Measurements from ENCODE around the gene RERE.

RERE gene

DNA sequence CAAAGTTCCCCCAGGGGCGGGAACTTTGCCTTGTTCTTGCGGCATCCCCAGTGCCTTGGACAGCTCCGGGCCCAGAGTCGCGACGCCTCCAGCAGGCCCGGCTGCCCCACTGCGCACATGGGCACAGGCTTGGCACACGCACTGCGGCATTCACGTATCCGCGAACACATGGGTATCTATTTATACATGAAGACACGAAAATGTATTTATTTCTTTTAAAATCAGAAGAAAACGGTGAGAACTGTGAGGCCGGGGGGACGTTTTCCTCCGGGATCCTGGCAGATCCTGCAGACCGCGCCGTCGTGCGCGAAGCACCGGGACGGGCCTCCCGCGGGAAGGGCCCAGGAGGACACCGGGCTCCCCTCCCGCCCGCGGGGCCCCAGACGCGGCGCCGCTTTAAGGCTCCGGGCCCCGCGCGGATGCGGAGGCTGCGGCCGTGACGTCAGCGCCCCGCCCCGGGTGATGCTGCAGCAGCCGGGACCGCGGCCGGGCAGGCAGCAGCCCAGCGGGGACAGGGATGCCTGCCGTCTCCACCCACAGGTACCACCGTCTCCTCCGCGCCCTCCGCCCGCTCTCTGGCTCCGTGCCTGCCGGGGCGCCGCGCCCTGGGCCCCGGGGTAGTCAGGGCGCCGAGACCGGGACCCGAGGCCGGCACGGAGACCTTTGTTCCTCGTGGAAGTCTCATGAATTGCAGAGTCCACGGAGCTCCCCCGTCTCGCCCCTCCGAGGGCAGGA is 499.6 kb downstream of the RERE start, which contains the start of gene SLC45A1 (continued):
- TF ChIP-seq, protein P1, sequence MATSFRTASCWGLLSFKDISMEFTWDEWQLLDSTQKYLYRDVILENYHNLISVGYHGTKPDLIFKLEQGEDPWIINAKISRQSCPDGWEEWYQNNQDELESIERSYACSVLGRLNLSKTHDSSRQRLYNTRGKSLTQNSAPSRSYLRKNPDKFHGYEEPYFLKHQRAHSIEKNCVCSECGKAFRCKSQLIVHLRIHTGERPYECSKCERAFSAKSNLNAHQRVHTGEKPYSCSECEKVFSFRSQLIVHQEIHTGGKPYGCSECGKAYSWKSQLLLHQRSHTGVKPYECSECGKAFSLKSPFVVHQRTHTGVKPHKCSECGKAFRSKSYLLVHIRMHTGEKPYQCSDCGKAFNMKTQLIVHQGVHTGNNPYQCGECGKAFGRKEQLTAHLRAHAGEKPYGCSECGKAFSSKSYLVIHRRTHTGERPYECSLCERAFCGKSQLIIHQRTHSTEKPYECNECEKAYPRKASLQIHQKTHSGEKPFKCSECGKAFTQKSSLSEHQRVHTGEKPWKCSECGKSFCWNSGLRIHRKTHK (tag by site-specific recombination; IDR thresholded peaks at IDR 0.05): no peak
- TF ChIP-seq YY2 (tag by site-specific recombination; IDR thresholded peaks at IDR 0.05): no peak
- TF ChIP-seq, protein P2, sequence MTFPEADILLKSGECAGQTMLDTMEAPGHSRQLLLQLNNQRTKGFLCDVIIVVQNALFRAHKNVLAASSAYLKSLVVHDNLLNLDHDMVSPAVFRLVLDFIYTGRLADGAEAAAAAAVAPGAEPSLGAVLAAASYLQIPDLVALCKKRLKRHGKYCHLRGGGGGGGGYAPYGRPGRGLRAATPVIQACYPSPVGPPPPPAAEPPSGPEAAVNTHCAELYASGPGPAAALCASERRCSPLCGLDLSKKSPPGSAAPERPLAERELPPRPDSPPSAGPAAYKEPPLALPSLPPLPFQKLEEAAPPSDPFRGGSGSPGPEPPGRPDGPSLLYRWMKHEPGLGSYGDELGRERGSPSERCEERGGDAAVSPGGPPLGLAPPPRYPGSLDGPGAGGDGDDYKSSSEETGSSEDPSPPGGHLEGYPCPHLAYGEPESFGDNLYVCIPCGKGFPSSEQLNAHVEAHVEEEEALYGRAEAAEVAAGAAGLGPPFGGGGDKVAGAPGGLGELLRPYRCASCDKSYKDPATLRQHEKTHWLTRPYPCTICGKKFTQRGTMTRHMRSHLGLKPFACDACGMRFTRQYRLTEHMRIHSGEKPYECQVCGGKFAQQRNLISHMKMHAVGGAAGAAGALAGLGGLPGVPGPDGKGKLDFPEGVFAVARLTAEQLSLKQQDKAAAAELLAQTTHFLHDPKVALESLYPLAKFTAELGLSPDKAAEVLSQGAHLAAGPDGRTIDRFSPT (tag by site-specific recombination; IDR thresholded peaks at IDR 0.05): peak; percentile 43; the same call in 1 of the 2 replicates
- TF ChIP-seq, protein P3, sequence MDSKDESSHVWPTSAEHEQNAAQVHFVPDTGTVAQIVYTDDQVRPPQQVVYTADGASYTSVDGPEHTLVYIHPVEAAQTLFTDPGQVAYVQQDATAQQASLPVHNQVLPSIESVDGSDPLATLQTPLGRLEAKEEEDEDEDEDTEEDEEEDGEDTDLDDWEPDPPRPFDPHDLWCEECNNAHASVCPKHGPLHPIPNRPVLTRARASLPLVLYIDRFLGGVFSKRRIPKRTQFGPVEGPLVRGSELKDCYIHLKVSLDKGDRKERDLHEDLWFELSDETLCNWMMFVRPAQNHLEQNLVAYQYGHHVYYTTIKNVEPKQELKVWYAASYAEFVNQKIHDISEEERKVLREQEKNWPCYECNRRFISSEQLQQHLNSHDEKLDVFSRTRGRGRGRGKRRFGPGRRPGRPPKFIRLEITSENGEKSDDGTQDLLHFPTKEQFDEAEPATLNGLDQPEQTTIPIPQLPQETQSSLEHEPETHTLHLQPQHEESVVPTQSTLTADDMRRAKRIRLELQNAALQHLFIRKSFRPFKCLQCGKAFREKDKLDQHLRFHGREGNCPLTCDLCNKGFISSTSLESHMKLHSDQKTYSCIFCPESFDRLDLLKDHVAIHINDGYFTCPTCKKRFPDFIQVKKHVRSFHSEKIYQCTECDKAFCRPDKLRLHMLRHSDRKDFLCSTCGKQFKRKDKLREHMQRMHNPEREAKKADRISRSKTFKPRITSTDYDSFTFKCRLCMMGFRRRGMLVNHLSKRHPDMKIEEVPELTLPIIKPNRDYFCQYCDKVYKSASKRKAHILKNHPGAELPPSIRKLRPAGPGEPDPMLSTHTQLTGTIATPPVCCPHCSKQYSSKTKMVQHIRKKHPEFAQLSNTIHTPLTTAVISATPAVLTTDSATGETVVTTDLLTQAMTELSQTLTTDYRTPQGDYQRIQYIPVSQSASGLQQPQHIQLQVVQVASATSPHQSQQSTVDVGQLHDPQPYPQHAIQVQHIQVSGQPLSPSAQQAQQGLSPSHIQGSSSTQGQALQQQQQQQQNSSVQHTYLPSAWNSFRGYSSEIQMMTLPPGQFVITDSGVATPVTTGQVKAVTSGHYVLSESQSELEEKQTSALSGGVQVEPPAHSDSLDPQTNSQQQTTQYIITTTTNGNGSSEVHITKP (tag by site-specific recombination; IDR thresholded peaks at IDR 0.05): no peak
- TF ChIP-seq ZFHX2 (tag by site-specific recombination; conservative IDR thresholded peaks at IDR 0.05): peak; percentile 90
- no peak for TF ChIP-seq ZNF514 (tag by site-specific recombination; IDR thresholded peaks at IDR 0.05)
- TF ChIP-seq, protein P4, sequence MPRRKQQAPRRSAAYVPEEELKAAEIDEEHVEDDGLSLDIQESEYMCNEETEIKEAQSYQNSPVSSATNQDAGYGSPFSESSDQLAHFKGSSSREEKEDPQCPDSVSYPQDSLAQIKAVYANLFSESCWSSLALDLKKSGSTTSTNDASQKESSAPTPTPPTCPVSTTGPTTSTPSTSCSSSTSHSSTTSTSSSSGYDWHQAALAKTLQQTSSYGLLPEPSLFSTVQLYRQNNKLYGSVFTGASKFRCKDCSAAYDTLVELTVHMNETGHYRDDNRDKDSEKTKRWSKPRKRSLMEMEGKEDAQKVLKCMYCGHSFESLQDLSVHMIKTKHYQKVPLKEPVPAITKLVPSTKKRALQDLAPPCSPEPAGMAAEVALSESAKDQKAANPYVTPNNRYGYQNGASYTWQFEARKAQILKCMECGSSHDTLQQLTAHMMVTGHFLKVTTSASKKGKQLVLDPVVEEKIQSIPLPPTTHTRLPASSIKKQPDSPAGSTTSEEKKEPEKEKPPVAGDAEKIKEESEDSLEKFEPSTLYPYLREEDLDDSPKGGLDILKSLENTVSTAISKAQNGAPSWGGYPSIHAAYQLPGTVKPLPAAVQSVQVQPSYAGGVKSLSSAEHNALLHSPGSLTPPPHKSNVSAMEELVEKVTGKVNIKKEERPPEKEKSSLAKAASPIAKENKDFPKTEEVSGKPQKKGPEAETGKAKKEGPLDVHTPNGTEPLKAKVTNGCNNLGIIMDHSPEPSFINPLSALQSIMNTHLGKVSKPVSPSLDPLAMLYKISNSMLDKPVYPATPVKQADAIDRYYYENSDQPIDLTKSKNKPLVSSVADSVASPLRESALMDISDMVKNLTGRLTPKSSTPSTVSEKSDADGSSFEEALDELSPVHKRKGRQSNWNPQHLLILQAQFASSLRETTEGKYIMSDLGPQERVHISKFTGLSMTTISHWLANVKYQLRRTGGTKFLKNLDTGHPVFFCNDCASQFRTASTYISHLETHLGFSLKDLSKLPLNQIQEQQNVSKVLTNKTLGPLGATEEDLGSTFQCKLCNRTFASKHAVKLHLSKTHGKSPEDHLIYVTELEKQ (tag by site-specific recombination; IDR thresholded peaks at IDR 0.05; ENCODE audit: borderline replicate concordance): no peak
- TF ChIP-seq ZNF654 (tag by site-specific recombination; IDR thresholded peaks at IDR 0.05; ENCODE audit: low read depth): no peak
- TF ChIP-seq, protein P5, sequence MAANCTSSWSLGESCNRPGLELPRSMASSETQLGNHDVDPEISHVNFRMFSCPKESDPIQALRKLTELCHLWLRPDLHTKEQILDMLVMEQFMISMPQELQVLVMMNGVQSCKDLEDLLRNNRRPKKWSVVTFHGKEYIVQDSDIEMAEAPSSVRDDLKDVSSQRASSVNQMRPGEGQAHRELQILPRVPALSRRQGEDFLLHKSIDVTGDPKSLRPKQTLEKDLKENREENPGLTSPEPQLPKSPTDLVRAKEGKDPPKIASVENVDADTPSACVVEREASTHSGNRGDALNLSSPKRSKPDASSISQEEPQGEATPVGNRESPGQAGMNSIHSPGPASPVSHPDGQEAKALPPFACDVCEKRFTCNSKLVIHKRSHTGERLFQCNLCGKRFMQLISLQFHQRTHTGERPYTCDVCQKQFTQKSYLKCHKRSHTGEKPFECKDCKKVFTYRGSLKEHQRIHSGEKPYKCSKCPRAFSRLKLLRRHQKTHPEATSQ (tag by site-specific recombination; IDR thresholded peaks at IDR 0.05): no peak
- TF ChIP-seq GFI1B (tag by site-specific recombination; IDR thresholded peaks at IDR 0.05): no peak
- TF ChIP-seq KLF16 (tag by site-specific recombination; IDR thresholded peaks at IDR 0.05): no peak
- no peak for TF ChIP-seq ZNF112 (tag by site-specific recombination; IDR thresholded peaks at IDR 0.05)
- TF ChIP-seq GLI2 (tag by site-specific recombination; IDR thresholded peaks at IDR 0.05; ENCODE audit: borderline replicate concordance, low read depth): no peak
- TF ChIP-seq ZNF202 (tag by site-specific recombination; IDR thresholded peaks at IDR 0.05; ENCODE audit: borderline replicate concordance): no peak
- TF ChIP-seq, protein P6, sequence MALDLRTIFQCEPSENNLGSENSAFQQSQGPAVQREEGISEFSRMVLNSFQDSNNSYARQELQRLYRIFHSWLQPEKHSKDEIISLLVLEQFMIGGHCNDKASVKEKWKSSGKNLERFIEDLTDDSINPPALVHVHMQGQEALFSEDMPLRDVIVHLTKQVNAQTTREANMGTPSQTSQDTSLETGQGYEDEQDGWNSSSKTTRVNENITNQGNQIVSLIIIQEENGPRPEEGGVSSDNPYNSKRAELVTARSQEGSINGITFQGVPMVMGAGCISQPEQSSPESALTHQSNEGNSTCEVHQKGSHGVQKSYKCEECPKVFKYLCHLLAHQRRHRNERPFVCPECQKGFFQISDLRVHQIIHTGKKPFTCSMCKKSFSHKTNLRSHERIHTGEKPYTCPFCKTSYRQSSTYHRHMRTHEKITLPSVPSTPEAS (tag by site-specific recombination; IDR thresholded peaks at IDR 0.05): no peak
- TF ChIP-seq, protein P7, sequence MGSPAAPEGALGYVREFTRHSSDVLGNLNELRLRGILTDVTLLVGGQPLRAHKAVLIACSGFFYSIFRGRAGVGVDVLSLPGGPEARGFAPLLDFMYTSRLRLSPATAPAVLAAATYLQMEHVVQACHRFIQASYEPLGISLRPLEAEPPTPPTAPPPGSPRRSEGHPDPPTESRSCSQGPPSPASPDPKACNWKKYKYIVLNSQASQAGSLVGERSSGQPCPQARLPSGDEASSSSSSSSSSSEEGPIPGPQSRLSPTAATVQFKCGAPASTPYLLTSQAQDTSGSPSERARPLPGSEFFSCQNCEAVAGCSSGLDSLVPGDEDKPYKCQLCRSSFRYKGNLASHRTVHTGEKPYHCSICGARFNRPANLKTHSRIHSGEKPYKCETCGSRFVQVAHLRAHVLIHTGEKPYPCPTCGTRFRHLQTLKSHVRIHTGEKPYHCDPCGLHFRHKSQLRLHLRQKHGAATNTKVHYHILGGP (tag by site-specific recombination; IDR thresholded peaks at IDR 0.05): no peak
- TF ChIP-seq ZNF626 (tag by site-specific recombination; IDR thresholded peaks at IDR 0.05): no peak
- no peak for TF ChIP-seq ZNF610 (tag by site-specific recombination; IDR thresholded peaks at IDR 0.05; ENCODE audit: borderline replicate concordance)
- TF ChIP-seq ZNF670 (tag by site-specific recombination; IDR thresholded peaks at IDR 0.05; ENCODE audit: low read depth): no peak
- TF ChIP-seq ZNF777 (tag by site-specific recombination; IDR thresholded peaks at IDR 0.05; ENCODE audit: borderline replicate concordance): no peak
- TF ChIP-seq ZNF596 (tag by site-specific recombination; IDR thresholded peaks at IDR 0.05): no peak
- TF ChIP-seq ZNF211 (tag by site-specific recombination; IDR thresholded peaks at IDR 0.05; ENCODE audit: low read depth): no peak

Data from HEK293 (cell line).